Limb (tissue), 2 donors: ENCODE results near the gene AP1G2.

ENCODE experiments used
- DNase-seq, 2 donors: peaks; one replicate each; pipeline ENCODE4 v3.0.0-alpha.2; 2016; ENCODE audit errors: extremely low spot score in 2 of 2

AP1G2 gene

DNA sequence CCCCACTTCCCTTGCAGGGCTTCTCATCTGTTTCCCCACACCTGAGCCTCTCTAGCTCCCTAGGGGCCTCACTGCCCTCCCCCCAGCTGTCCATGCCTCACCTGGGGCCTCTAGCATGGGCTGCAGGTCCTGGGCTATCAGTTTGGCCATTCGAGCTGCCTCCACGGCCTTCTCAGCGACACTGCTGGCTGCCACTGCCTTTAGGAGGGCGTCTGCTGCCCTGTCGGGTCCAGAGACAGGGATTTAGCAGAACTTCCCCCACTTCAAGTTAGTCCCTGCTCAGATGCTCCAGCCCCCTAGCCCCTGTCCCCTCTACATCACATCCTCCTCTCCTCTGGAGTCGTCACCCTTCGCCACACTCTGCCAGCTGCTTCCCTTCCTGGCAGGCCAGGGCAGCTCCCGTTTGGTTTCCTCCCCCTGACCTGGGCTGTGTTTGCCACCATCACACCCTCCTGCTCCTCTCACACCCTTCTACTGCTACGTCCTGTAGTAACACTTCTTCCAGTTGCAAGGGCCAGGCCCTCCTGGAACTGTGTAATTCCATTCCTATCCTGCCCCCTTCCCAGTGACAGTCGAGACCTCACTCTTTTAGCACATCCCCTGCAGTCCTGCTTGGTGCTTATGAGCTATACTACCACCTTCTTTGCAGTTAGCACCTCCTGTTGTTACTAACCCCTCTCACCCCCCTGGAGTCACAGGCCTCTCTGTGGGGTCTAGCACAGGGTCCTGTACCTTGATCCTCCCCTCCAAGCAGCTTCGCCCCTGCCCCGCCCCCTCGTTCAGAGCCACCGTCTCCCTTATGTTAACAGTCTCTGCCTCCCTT, 4.3 kb upstream of the AP1G2 start:
- DNase-seq: peak in 1 of 2 donors; percentile 32

DNA sequence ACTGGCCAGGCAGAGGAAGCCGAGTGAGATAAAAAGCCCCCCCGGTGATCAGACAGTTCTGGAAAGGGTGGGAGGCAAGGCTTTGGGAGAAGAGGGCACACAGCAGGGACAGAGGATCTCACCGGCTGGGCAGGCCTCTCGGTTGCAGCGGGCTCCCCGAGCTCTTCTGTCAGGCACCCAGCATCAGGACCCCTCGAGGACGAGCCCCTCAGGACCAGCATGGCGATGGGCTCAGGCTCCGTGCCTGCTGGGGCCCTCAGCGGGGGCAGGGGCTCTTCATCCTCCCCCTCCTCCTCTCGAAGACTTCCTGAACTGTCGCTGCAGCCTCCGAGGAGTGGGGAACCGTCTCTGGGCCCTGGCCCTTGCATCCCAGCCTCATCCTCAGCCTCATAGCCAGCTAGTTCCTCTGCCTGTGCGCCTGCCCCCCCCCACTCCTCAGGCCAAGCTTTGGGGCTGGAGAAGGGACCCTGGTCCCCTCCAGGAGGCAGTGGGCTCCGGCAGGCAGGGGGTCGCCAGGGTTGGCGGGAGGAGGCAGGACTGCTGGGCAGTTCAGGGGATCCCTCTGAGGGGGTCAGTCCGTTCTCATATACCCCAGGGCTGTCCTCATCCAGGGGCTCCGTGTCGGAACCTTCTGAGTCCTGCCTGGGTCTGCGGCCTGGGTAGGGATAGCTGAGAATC, 3.4 kb upstream of the AP1G2 start:
- DNase-seq: peak in 1 of 2 donors; percentile 34

DNA sequence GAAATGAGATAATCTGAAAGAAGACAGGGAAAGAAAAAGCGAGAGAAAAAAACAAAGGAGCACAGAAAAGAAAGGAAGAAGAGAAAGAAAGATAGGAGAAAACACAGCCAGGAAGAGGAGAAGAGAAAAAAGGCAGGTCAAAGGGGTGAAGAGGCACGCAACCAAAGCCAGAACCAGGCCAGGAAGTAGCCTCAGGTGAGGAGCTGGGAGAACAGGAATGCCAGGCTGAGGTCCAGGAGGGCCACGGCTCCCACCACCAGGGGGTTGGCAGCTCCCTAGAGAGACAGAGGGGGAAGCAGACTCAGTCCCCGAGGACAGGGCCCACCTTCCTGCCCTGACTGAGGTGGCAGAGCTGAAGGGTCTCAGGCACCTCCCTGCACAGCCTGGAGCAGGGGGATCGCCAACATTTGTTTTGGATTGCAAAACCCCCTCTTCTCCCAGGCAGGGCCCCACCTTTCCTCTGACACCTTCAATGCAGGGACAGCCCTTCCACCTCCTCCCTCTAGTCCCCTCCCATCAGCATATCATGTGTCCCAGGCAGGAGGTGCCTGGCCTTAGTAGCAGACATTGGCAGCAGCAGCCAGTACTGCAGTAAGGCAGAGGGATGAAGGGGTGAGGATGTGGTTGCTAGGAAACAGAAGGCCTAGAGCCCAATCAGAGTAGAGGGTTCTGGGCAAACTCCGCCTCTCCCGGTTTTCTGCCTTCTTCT, 2.0 kb upstream of the AP1G2 start:
- DNase-seq: peak in 1 of 2 donors; percentile 36

DNA sequence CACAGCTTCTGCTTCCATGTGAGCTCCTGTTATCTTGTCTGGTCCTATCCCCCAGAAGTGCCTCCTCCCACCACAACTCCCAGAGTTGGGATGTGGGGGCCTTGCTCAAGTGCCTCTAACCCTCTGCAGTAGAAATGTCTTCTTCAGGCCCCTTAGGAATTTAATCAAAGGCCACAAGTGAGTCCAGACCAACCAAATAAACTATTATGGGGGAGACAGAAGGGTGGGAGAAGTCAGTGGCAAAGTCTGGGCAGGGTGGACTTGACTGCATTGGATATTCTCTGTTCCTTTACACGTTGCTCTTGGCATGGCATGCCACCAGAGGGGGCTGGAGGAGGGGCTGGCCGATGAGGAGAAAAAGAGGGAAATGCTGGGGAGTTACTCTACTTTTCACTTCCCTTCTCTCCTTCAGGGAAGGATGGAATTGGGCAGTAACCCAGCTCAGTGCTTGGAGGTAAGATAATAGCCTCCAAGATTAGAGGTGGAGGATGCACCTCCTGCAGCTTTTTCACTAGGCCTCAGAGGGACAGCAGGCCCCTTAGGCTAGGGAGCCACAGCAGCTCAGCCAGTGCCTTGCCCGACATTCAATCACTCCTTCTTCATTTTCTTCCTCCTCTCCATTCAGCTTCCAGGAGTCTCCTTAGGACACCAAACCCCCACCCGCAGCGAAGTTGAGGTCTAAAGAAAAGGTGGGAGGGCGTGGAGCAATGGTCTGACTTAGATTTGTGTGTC, 1.2 kb upstream of the AP1G2 start:
- no peak for DNase-seq

DNA sequence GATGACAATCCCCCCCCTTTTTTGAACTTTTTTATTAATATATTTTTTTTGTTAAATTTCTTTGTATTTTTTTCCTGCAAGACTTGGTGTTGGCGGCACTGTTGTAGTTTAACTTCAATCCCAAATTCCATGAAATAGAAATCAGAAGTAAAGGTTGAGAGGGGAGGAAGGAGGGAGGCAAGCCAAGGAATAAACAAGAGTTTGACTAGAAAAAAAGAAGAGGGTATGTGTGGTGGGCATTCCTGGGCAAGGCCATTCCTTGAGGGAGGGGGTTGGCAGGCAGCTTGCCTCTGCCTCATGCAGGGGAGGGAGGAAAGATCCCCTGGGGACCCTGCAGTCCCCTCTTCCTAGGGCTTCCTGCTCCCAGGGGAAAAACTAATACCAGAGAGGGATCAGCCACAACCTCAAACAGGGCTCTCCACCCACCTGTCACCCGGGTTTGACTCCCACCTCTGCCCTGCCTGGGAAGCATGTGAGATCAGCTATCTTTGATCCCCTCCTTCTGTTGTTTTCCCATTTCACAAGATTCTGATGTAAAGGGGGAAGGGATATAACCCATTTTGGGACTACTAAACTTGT, 519 bp upstream of the AP1G2 start:
- DNase-seq: no peak

DNA sequence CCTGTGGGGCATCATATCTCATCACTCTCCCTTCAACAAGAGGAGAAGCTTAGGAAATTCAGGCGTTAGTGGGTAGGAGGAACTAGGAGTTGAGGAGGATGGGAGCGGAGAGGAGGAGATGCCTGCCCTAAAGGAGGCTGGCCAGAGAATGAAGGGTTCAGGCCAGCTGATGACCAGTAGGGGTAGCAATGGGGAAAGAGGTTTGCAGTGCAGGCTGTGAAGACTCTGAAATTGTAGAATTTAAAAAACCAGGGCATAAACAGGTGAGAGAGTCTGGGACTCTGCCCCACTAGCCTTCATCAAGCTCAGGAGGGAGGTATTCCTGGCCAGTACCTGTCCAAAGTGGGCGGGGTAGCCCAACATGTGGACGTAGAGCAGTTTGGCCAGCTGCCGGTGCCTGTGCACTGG, 809 bp downstream of the AP1G2 start:
- no peak for DNase-seq

DNA sequence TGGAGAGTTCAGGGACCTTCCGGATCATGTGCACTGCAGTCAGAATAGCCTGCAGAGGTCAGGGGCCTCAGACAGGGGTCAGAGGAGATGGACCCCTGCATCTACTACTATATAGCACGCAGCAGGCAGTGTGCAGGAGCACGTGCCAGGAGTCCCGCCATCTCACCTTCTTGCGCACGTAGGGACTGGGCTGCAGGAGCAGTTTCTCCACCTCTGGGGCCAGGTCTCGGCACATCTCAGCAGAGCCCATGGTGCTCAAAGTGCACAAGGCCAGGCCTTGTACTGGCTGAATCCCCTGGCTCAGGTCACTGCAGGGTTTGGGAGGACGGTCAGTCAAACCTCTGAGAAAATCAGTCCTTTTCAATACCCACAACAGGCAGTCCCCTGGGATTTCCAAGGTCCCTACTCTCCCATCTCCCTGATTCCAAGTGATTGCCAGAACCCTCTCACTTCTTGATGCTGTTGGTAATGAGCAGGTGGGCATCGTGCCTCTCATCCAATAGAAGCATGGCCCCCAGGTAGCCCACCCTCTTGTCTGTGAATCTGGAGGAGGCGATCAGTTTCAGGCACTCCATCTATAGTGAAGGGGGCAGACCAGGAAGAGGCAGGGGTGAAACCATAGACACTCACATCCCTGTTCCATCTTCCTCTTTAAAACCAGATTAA, 1.3 kb downstream of the AP1G2 start:
- DNase-seq: no peak

DNA sequence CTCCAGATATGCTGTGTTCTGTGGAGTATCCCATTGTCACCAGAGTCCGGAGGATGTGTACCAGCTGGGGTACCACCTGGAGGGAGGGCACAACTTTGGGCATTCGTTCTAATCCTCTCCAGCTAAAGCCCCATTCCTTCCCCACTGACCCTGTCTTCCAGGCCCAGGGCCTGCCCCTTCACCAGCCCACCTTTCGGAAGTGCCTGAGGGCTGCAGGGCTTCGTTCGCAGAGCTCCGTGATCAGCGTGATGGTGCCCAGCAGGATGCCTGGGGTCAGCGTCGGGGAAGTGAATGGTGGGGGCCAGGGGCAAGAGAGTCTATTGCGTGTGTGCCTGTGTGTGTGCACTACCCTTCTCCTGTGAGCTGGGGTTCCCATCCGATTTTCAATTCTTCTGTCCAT, 2.0 kb downstream of the AP1G2 start:
- no peak for DNase-seq

DNA sequence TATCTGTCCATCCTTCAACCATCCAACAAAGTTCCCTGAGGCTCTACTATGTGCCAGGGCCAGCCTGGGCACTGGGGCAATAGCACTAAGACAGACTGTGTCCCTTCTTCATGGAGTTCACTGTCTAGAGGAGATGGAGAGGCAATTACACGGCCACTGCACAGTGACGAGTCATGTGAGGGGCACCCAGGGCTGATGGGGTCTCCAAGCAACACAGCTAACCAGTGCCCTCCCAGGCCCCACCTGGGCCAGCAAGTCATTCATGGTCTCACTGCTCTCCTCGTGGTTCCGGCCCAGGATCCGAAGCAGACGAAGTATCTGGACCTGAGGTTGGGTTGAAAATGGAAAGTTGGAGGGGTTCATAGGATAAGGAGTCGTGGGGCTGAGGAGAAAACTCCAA, 2.7 kb downstream of the AP1G2 start:
- no peak for DNase-seq

DNA sequence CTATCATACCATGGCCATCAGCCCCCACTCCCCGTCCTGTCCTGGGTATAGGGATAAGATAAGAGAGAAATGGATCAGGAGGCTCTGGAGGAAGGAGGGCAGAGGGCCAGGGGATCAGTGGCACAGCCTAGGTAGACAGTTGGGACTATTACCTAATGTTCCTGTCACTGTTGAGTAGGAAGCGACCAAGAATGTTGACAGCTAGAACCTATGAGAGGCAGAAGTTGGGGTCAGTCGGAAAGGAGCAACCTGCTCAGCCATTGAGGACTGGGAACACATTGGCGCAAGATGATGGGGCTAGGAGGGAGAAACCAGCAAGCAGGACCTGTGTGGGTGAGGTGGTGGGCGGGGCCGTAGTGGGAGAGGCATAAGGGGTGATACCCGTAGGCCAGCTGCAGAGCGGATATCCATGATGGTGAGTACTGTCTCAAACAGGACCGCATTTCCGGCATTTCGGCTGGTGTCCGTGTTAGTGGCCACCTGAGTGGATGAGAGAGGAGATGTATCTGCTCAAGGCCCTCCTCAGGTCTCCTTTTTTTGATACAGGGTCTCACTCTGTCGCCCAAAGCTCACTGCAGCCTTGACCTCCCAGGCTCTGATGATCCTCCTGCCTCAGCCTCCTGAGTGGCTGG, 3.3 kb downstream of the AP1G2 start:
- DNase-seq: no peak

DNA sequence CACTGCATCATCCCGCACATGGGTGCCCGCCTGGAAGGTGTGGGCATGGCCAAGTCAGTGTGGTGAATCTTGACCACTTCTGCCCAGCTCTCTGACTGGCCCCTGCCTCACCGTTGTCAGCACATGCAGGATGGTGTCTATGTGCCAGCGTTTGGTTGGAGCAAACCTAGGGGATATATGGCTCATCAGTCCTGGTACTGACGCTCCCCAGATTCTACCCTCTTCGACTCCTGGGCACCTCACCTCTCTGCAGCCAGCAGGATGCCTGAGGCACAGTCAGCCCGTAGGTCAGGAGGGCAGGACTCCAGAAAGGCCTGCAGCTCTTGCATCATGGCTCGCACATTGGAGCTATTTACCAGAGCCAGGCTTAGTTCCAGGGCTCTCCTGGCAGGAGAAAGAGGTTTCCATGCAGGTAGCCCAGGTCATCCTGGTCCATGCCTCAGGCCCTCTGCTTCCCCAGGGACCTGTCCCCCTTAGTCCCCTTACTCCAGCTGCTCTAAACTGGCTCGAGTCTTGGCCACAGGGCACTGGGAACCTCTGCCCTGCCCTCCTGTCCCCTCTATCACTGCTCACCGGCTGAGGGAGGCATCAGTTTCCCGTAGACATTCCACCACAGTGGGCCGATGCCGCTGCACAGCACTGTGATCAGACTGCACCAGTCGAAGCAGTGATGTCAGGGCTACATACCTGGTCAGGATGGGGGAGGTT, 4.0 kb downstream of the AP1G2 start:
- DNase-seq: no peak

DNA sequence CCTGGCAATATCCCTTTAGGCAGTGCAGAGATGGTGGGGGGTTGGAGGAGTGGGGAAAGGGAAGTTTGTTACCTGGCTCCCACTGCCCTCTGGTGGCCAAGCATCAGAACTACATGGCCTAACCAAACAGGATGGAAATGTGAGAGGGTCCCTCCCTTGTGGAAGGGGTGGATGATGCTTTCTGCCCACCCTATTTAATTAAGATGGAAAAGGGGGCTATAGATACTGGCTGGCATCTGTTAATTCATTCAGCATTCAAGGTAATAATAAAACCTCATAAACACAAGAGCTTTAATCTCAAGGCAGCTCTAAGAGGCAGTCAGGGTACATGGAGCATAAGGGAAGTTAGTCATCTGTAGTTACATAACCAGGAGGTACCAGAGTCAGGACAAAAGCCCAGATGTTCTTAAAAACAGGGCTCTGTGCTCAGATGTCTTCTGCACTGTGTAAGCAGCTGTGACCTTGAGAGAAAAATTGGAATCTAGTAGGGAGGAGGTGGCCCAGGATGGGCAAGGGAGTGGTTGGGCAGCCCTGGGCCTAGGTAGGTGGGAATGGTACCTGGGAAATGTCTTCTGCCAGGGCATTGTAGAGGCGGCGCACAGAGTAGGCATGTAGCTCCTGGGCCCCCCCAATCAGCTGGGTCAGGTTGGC, 4.6 kb downstream of the AP1G2 start:
- DNase-seq: peak in 1 of 2 donors; percentile 79

DNA sequence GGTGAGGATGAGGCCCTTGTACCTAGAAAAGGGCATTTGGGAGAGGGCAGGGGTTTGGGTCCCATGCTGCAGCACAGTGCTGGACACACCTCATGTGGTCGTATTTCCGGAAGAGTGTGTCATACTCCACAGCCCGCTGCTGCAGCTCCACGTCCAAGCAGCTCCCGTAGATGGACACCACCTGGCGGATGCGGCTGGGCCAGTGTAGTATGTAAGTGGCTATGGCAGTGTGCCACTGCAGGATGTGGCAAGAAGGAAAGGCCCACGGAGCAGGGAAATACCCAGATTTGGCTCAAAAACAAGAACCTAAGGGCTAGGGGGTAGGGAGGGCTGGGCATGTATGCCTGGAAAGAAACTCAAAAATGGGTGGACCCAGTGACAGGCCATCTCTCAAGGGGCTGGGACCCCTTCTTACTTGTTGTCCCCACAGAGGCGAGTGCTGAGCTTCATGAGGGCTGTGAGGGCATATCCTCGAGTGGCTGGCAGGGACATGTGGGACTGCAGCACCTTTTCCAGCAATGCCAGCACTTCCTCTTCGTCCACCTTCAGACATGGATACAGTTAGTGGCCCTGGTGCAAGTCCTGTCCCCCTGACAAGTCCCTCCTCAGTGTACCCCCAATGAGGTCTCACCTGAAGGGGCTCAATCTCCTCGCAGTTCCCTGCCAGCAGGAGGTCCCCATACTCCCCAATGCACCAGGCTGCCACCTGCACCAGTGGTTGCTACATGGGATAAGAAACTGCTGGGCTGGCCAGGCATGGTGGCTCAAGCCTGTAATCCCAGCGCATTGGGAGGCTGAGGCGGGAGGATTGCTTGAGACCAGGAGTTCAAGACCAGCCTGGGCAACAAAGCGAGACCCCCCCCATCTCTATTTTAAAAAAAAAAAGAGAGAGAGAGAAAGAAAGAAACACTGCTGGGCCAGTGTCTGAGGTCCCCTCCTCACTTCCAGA, 5.4 kb downstream of the AP1G2 start:
- no peak for DNase-seq

DNA sequence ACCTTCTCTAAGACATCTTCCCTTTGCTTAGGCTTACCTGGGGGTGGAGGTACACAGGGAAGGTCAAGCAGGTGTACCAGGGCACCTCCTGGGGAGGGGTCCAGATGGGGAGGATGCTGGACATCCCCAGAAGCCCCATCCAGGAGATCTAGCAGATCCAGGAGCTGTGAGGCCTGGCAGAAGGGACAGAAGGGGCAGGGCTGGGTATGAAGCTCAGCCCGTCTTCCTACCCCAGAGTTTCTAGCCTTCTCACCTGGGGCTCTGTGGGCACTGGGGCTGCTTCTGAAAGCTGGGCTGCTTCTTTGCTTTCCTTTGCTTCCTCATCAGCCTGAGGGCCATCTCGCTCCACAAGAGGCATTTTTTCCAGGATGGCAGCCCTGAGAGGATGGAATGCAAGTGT, 6.3 kb downstream of the AP1G2 start:
- DNase-seq: no peak

DNA sequence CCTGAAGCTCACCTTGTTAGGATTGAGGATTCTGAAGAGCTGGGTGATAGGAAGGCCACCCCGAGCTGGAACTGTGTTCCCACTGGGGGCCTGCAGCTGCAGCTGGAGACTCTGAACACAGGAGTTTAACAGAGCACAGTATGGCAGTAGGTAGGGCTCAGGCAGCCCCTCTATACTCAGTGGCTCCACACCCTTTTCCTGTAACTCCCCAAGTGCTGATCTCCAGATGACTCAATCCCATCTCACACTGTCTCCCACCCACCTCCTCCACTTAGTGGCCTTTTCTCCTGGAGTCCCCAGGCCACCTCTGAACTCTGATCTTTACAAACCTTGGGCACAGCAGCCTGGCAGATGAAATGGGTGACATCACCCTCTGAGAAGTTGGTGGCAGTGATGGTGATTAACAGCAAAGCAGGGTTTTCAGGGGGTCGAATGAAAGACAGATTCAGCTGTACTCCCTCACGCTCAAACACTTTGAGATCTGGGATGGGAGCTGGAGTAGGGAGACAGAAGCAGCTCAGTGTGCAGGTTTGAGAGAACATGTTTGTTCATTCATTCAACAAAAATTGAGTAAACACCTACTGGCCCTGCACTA, 7.6 kb downstream of the AP1G2 start:
- DNase-seq: no peak

DNA sequence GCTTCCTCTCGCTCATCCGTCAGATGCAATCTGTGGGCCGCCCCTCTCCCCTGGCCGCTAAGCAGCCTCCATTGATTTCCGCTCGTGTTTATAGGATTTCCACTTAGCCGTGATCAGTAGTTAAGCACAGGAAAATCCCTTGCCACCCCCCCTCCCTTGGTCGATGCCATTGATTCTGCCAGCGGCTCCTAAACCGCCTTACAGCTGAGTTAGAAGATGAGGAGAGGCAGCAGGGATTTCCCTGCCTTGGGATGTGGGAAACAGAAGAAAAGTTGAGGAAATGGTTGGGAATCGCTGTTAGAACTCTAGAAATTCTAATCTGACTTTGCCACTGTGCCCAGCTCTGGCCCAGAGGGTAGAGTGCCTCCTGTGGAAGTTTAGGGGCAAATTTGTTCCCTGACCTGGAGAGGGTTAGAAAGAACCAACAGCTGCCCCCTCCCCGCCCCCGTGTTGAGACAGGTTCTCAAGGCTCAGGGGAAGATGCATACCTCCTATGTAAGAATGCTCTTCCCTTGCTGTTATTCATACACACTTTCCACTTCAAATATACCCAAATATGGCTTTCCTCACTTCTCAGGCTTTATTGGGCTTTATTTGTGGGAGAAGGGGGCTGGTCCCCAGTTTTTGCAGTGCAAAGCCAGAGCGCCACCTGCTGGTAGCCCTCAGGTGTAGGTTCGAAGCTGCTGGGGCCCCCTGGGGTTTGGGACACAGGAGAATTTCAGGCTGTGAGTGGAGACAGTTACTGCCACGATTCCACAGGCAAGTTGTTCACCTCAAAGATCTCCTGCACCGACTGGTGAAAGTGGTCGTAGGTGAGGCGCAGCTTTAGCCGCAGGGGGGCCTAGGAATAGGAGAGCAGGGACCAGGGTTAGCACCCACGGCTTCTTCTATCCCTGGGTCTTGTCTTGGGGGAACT, 8.3 kb downstream of the AP1G2 start:
- DNase-seq: peak in 1 of 2 donors; percentile 75
